NK-92 (cell line): Measurements from ENCODE around the gene PREX1.
"Not testable (repeated sequence)": the region's sequence is repeated elsewhere in the genome, so short reads cannot be mapped to it uniquely, and the experiment has no call there.

Experiments
- DNase-seq: peaks from one replicate; lab custom pipeline; 2025; ENCODE audit not compliant: unreplicated experiment; lab: John Stamatoyannopoulos, UW

Gene PREX1

DNA sequence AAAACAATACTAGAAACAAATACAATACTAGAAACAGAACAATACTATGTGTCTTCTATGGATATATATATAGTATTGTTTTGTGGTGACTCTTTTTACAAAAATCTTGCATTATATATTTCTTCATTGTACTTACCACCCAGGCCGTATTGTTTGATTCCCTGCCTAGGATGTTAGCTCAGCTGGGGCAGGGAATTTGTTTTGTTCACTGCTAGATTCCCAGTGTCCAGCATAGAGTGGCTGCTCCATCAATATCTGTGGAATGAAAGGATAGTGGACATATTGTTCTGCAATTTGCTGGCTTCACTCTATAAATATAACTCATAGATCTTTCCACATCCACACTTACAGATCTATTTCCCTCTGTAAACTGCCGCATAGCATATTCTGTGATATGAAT is 21.5 kb upstream of the PREX1 start:
- no peak for DNase-seq

DNA sequence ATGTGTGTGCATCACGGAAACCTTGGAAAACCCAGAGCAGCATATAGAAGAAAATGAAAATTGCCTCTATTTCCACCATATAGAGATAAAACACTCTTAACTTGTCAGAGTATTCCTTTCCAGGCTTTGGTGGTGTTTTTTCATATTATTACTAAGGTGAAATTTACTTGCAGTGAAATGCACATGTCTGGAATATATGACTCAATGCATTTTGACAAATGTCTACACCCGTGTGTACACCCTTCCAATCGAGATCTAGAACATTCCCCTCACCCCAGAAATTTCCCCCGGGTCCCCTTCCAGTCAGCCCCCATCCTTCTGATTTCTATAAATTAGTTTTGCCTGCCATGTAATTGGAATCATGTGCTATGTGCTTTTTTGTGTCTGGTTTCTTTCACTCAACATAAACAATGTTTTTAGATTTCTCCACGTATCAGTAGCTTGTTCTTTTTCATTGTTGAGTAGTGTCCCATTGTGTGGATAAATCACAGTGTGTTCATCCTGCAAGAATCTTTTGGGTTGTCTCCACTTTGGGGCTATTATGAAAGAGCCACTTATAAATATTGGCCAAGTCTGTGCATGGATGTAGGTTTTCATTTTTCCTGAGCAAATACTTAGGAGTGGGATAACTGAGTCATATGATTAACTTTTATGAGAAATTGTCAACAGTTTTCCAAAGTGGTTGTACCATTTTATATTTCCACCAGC is 19.9 kb upstream of the PREX1 start:
- DNase-seq = no peak

- no peak for DNase-seq
Measured at GRCh38 chr20:48846516-48847492, 19.0 kb upstream of the PREX1 start.

GRCh38 chr20:48845721-48846306 is 18.0 kb upstream of the PREX1 start:
- no peak for DNase-seq

DNA sequence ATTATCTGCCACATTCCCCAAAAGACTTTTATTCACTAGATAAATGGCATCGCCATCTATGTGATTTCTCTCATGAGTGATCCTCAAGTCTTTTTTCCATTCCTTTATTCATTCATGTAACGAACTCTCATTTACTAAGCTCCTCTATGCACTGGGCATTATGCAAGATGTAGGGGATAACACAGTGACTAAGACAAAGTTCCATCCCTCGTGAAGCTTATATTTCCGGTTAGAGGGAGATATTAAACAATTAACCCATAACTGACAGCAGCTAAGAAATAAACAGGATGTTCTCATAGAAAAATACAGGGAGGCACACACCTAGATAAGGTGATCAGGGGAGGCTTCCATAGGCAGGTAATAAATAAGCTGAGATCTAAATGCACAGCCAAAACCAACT is 17.2 kb upstream of the PREX1 start:
- DNase-seq = no peak

- not testable (repeated sequence) for DNase-seq
Measured at GRCh38 chr20:48843896-48844295, 16.1 kb upstream of the PREX1 start.

- no peak for DNase-seq
Measured at GRCh38 chr20:48843057-48843806, 15.4 kb upstream of the PREX1 start.

- no peak for DNase-seq
Measured at GRCh38 chr20:48841875-48842529, 14.2 kb upstream of the PREX1 start.

DNA sequence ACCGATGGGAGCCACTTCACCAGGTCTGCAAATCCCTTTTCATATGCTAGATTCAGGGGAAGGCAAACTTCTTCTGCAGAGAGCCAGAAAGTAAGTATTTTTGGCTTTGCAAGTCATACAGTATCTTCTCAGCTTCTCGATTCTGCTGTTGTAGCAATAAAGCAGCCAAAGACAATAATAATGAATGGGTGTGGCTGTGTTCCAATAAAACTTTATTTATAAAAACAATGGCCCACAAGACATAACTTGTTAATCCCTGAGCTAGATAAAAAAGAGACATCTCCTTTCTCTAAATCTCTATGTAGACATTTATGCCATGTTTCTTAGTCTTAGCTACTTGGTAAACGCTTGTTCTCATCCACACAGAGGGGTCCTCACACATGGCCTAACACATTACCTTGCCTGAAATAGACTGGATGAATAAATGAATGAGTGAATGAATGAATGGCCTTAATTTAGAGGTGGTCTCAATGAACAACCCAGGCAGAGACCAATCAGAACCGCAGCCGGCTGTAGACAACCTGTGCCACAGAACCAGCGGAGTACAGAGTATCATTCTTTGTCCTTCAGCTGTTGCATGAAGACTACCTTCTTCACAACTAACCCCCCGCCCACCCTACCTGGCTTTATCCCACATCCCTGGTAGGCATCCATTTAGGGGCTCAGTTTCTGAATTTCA is 13.5 kb upstream of the PREX1 start:
- no peak for DNase-seq

DNA sequence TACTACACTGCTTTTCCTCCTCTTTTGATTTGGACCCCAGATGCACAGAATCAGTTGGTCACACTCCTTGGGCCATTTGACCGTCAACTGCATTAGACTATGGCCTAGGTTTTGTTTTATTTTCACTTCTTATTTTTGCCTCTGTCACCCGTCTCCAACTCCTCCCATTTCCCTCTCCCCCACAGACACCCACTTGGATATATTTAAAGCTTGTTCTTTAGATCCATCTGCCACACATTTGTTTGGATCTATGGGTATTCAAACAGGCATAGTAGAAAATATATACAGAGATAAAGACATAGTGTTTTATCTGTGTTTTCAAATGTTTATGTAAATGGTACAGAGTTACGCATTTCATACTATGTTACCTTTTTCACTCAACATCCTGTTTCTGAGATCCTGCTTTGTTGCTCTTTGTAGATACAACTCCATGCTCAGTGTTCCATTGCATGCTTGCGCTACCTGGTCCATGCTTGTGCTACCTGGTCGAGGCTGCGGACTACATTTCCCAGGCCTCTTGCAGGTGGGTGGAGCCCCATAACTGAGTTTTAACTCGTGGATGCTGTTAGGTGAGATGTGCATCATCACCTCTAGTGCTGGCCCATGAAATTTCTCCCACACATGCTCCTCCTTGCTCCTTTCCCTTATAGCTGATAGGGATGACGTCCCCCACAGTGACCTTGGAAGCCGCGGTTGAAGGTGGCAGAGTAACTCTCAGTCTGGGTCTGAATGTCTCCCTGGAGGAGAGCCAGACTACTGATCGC is 11.5 kb upstream of the PREX1 start:
- no peak for DNase-seq

GRCh38 chr20:48837014-48837413 is 9.2 kb upstream of the PREX1 start:
- no peak for DNase-seq

DNA sequence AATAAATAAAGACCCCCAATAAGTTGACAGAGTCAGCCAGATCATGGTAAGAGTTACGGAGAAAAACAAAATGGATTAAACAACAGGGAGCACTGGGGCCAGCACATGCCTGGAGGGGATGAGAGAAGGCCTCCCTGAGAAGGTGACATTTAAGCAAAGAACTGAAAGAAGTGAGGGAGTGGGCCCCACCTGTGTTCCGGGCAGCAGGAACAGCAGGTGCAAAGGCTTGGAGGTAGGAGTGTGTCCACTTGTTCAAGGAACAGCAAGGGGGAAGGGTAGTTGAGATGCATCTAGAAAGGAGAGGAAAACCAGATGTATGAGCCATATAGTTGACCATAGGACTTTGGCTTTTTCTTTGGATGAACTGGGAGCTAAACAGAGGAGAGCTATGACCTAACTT is 7.6 kb upstream of the PREX1 start:
- DNase-seq = no peak

DNA sequence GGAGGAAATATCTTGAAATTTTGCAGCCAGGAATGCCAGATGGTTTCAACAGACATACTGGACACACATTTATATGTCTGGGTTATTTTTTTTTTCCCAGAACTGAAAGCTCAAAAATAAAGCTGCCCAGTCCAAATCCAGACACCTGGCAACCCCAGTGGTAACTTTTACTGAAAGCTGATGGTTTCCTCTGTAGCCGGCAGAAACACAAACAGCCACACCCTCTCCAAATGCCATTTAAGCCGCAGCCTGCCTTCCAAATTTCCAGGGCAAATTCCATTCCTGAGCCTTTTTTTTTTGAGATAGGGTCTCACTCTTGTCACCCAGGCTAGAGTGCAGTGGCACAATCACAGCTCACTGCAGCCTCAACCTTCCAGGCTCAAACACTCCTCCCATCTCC is 6.5 kb upstream of the PREX1 start:
- no peak for DNase-seq

DNA sequence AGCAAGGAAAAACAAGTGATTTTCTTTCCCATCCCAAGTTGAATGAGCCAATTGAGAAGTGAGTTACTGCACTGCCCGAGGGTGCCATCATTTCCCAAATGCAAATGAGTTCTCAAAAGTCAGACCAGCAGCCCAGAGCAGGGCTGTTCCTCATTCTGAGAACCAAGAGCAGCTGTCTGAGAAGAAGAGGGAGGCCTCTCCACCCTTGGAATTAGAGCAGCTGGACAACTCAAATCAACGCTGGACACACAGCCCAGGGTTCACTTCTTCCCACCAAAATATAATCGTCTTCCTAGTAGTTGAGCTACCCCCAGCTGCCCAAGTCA is 4.6 kb upstream of the PREX1 start:
- no peak for DNase-seq

DNA sequence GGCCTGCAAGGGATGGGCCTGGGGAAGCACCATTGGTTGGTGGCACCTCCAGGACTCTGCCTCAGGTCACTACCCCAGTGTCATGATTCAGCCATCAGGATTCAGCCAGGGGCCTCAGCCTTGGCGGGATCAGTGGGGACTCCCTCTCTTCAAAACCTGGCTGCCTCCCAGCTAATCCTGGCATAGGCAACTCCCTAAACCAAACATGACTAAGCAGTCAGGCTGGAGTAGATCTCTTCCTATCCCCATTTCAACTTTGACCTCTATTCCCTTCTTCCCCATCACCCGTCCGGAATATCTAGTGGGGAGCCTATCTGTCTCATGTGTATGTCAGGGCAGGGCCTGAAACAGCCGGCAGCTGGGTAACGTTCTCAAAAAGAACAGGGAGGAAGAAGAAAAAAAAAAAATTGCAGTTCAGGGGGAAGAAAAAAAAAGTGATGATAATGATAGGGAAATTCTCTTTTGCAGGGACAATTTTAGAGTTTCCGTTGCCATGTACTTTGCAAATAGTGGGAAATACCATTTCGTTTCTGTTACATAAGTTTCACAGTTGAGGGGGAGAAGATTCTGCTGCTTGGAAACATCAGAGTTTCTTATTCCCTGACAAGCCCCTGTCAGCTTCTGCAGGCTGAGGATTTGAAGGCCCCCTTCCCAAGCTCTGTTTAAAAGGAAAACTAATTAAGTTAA is 4.1 kb upstream of the PREX1 start:
- no peak for DNase-seq

DNA sequence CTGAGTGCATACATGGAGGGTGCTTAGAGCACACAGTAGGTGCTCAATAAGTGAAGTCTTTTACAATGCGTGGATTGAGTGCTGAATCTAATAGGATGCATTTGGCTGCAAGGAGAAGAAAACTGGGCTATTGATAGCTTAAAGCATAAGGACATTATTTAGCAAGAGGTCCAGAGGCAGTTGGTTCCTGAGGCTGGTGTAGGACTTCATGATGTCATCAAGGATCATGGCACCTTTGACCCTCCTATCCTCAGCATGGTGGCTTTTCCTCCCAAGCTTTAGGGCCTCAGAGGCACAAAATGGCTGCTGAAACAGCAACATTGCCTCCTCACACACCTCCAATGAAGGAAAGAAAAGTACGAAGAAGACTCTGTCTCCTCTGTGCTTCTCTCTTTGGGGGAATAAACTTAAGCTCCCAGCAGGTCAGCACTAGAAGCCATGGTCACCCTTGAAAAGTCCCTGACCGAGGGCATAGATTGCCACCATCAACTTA is 3.1 kb upstream of the PREX1 start:
- DNase-seq = no peak

GRCh38 chr20:48829940-48830339 is 2.1 kb upstream of the PREX1 start:
- DNase-seq = no peak

- DNase-seq = no peak
Measured at GRCh38 chr20:48828734-48829460, 1.1 kb upstream of the PREX1 start.
